WI38 (cell line): ENCODE data around the gene ACACA.
"Not testable (repeated sequence)": the region's sequence is repeated elsewhere in the genome, so short reads cannot be mapped to it uniquely, and the experiment has no call there.

Experiments
- H3K4me3 ChIP-seq: 2 replicates; pipeline ENCODE4 v1.5.1; 2011; ENCODE audit warnings: low read depth, mild to moderate bottlenecking, control low read depth, low read length
- TF ChIP-seq, protein P1 (sequence below): IDR thresholded peaks from 2 replicates; pipeline ENCODE4 v1.5.1; 2012; ENCODE audit warnings: low read depth, mild to moderate bottlenecking, control low read depth, low read length

ACACA gene

DNA sequence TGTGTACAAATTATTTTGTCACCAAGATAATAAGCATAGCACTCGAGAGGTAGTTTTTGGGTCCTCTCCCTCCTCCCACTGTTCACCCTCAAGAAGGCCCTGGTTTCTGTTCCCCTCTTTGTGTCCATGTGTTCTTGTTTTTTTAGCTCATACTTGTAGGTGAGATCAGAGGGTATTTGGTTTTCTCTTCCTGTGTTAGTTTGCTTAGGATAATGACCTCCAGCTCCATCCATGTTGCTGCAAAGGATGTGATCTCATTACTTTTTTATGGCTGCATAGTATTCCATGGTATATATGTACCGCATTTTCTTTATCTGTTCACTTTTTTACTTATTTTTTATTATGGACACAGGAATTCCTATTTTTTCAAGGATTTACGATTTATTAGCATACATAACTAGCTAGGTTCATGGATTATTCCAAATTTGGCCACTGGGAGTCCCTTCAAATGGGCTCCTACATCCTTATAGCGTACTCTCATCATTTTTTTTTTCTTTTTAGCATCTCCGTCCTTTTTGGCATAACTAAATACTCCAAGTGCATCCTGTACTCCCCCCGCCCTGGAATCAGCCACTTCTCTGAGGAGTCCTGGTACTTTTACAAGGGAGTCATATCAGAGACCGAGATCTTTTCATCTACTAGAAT lies 7.4 kb upstream of the ACACA start:
- no peak overlapping the region for H3K4me3 ChIP-seq
- TF ChIP-seq, protein P1, sequence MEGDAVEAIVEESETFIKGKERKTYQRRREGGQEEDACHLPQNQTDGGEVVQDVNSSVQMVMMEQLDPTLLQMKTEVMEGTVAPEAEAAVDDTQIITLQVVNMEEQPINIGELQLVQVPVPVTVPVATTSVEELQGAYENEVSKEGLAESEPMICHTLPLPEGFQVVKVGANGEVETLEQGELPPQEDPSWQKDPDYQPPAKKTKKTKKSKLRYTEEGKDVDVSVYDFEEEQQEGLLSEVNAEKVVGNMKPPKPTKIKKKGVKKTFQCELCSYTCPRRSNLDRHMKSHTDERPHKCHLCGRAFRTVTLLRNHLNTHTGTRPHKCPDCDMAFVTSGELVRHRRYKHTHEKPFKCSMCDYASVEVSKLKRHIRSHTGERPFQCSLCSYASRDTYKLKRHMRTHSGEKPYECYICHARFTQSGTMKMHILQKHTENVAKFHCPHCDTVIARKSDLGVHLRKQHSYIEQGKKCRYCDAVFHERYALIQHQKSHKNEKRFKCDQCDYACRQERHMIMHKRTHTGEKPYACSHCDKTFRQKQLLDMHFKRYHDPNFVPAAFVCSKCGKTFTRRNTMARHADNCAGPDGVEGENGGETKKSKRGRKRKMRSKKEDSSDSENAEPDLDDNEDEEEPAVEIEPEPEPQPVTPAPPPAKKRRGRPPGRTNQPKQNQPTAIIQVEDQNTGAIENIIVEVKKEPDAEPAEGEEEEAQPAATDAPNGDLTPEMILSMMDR = 0 out of 2 replicates have a peak, but pooled peaks have one; percentile 12

DNA sequence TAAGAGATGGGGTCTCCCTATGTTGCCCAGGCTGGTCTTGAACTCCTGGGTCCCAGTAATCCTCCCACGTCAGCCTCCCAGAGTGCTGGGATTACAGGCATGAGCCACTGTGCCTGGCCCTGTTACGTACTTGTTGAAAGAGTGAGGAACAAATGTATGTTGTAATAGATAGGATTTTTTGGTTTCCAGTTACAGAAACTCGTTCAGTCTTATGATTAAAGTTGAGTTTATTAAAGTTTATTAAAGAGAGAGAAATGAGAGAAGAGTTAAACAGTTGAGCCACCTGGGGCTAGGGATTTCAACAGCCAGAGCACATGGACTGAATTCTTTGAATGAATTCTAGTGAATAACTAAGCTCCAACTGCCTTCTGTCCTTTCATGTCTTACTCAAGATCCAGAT lies 3.7 kb upstream of the ACACA start:
- H3K4me3 ChIP-seq = no peak overlapping the region
- TF ChIP-seq, protein P1 = no peak

DNA sequence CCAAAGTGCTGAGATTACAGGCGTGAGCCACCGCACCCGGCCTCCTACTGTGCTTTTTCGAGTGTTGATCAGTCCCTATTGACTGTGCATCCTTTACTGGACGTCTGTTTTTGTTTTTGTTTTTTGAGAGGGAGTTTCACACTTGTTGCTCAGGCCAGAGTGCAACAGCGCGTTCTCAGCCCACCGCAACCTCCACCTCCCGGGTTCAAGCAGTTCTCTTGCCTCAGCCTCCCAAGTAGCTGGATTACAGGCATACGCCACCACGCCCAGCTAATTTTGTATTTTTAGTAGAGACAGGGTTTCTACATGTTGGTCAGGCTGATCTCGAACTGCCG lies 1.5 kb upstream of the ACACA start:
- H3K4me3 ChIP-seq = not testable (repeated sequence)

DNA sequence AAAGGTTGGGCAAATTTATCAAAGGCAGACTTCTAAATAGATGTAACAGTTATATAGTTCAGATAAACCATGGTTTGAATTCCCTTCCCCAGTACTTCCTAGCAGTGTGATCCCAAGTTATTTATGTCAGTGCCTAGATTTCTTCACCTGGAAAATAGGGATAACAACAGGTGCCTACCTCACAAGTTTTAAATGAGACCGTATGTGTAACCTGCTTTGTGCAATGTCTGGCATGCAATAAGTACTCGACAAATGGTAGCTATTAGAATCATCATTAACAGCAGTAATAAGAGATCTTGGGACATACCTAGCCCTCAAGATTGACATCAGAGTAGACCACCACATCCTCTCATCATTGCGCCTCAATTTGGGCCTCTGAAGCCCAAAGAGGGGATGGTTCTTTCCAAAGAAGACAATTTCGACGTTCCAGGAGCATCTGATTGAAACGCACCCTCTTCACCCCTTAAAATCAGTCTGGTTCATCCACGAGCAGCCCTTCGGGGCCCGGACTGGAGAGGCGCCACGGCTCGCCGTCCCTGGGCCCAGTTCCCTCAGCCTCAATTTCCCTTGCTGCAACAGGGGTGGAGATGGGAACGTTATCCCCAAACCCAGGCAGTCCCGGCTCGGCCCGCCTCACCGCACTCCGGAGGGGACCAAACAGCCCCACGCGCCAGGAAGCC lies 541 bp downstream of the ACACA start:
- TF ChIP-seq, protein P1 = no peak
- H3K4me3 ChIP-seq = peak overlapping the region; percentile 86

DNA sequence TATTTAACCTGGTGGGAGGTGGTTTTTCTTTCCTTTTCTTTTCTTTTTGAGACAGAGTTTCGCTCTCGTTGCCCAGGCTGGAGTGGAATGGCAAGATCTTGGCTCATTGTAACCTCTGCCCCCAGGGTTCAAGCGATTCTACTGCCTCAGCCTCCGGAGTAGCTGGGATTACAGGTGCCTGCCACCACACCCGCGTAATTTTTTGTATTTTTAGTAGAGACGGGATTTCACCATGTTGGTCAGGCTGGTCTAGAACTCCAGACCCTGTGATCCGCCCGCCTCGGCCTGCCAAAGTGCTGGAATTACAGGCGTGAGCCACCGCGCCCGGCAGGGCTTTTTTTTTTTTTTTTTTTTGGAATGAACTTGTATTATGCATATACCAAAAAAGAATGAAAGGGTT lies 1.1 kb downstream of the ACACA start:
- H3K4me3 ChIP-seq = peak overlapping the region; percentile 86

DNA sequence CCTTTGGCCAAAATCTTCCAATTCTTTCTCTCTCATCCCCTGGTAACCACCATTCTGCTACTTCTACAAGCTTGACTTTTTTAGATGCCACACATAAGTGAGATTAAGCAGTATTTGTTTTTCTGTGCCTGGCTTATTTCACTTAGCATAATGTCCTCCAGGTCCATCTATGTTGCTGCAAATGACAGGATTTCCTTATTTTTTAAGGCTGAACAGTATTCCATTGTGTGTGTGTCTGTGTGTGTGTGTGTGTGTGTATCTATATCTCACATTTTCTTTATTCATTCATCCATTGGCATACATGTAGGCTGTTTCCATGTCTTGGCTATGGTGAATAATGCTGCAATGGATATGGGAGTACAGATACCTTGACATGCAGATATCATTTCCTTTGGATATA lies 6.1 kb downstream of the ACACA start:
- H3K4me3 ChIP-seq = no peak overlapping the region
- TF ChIP-seq, protein P1 = no peak

DNA sequence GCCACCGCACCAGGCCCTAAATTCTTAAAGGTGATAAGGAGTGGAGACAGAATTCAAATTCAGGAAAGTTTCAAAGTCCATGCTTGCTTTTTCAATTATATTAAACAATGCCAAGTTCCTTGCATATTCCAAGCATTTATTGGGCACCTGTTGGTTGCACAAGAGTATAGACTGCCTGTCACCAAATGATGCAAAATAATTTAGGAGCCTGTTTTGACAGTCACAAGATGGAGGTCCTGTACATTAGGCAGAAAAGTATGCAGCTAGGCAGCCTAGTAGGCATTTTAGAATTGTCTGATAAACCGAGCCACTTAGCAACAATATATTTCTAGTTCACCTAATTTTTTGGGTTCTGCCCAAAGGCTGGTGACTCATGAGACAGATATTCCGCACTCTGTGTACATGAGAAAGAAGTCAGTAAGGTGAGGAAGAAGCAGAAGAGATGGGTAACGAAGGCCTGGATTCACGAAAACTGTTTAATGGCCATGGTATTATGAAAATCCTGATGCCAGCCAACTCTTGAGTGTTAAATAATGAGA lies 7.3 kb downstream of the ACACA start:
- TF ChIP-seq, protein P1 = no peak
- H3K4me3 ChIP-seq = no peak overlapping the region

DNA sequence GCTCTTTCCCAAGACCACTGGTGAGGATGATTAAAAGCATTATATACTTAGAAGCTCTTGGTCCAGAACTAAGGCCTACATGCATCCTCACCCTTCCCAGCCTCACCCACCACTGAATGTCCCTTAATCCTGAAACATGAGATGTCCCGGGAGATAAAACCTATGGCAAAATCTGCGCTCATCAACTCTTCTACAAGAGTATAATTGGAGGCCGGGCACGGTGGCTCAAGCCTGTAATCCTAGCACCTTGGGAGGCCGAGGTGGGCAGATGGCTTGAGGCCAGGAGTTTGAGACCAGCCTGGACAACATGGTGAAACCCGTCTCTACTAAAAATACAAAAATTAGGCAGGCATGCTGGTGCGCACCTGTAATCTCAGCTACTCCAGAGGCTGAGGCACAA lies 13.3 kb downstream of the ACACA start:
- TF ChIP-seq, protein P1 = no peak
- no peak overlapping the region for H3K4me3 ChIP-seq
